GM21529 (cell line): ENCODE measurements around the gene YY1.
A peak's percentile ranks its signal among the peaks of the same experiment; 100 is the strongest.
"Not testable (repeated sequence)": the region's sequence is repeated elsewhere in the genome, so short reads cannot be mapped to it uniquely, and the experiment has no call there.

ENCODE experiments used
- ATAC-seq: cut with Tn5 transposase; IDR thresholded peaks from one replicate; pipeline ENCODE4 v1.9.1; 2021; ENCODE audit not compliant: unreplicated experiment

YY1 gene

GRCh38 chr14:100213587-100213955 is 25.4 kb upstream of the YY1 start:
- ATAC-seq: no peak

- ATAC-seq: peak; percentile 94
These were observed 24.8 kb upstream of the YY1 start for GRCh38 chr14:100213956-100214769.

- peak; percentile 12 for ATAC-seq
These were observed 24.2 kb upstream of the YY1 start for GRCh38 chr14:100214770-100215083.

- ATAC-seq: no peak
These were observed 23.5 kb upstream of the YY1 start for GRCh38 chr14:100215330-100215885.

- no peak for ATAC-seq
These were observed 19.7 kb upstream of the YY1 start for GRCh38 chr14:100219126-100219785.

GRCh38 chr14:100221533-100222223 is 17.3 kb upstream of the YY1 start:
- ATAC-seq: peak; percentile 97

- ATAC-seq: peak; percentile 30
These were observed 16.5 kb upstream of the YY1 start for GRCh38 chr14:100222224-100223093.

GRCh38 chr14:100223332-100224201 is 15.4 kb upstream of the YY1 start:
- ATAC-seq: no peak

- no peak for ATAC-seq
These were observed 14.6 kb upstream of the YY1 start for GRCh38 chr14:100224229-100224866.

GRCh38 chr14:100225169-100225568 is 13.8 kb upstream of the YY1 start:
- no peak for ATAC-seq

GRCh38 chr14:100230361-100230760 is 8.6 kb upstream of the YY1 start:
- no peak for ATAC-seq

GRCh38 chr14:100234511-100234910 is 4.4 kb upstream of the YY1 start:
- no peak for ATAC-seq

GRCh38 chr14:100236271-100236818 is 2.6 kb upstream of the YY1 start:
- ATAC-seq: not testable (repeated sequence)

- no peak for ATAC-seq
These were observed 2.1 kb upstream of the YY1 start for GRCh38 chr14:100236881-100237280.

- peak; percentile 12 for ATAC-seq
These were observed 1.1 kb upstream of the YY1 start for GRCh38 chr14:100237735-100238418.

- no peak for ATAC-seq
These were observed 381 bp downstream of the YY1 start for GRCh38 chr14:100239211-100239839.

GRCh38 chr14:100239840-100240667 is 1.1 kb downstream of the YY1 start:
- peak; percentile 36 for ATAC-seq
